ENCODE measurements around the gene TTC36.

TTC36 gene

GRCh38 chr11:118521892-118522311, 5.4 kb upstream of the TTC36 start:
- H3K27me3 ChIP-seq (ENCODE audit: control insufficient read depth, insufficient read depth, low read length) = no peaks in the 10 kb centered on the region
- peaks cover 26% of the 10 kb centered on the region for H3K36me3 ChIP-seq (ENCODE audit: control insufficient read depth, insufficient read depth, low read length)
- H3K9me3 ChIP-seq (ENCODE audit: control insufficient read depth, insufficient read depth, low read length) = no peaks in the 10 kb centered on the region
- WGBS (ENCODE audit: insufficient coverage, insufficient read length) = no CpG with 5 or more reads among the region's 13 CpGs
- DNase-seq (ENCODE audit: low read depth, low spot score) = no peak
- no peaks in the 10 kb centered on the region for H3K4me1 ChIP-seq (ENCODE audit: control insufficient read depth, insufficient read depth, low read length)
- H3K4me3 ChIP-seq (ENCODE audit: low read length) = no peak overlapping the region
- H3K27ac ChIP-seq (ENCODE audit: low read length) = no peak overlapping the region

- no CpG with 5 or more reads among the region's 6 CpGs for WGBS (ENCODE audit: insufficient coverage, insufficient read length)
- H3K4me1 ChIP-seq (ENCODE audit: control insufficient read depth, insufficient read depth, low read length) = no peaks in the 10 kb centered on the region
- H3K36me3 ChIP-seq (ENCODE audit: control insufficient read depth, insufficient read depth, low read length) = peaks cover 23% of the 10 kb centered on the region
- H3K9me3 ChIP-seq (ENCODE audit: control insufficient read depth, insufficient read depth, low read length) = no peaks in the 10 kb centered on the region
- no peak overlapping the region for H3K27ac ChIP-seq (ENCODE audit: low read length)
- no peaks in the 10 kb centered on the region for H3K27me3 ChIP-seq (ENCODE audit: control insufficient read depth, insufficient read depth, low read length)
- H3K4me3 ChIP-seq (ENCODE audit: low read length) = no peak overlapping the region
- no peak for DNase-seq (ENCODE audit: low read depth, low spot score)
These were observed 4.7 kb upstream of the TTC36 start for GRCh38 chr11:118522571-118523072.

GRCh38 chr11:118524356-118524755, 2.9 kb upstream of the TTC36 start:
- Histone ChIP-seq H3K4me1 (ENCODE audit: control insufficient read depth, insufficient read depth, low read length) (peaks cover 2% of the 10 kb centered on the region; the same call in 1 of the 2 replicates), H3K4me3 (ENCODE audit: low read length) (no peak overlapping the region), H3K9me3 (ENCODE audit: control insufficient read depth, insufficient read depth, low read length) (no peaks in the 10 kb centered on the region), H3K36me3 (ENCODE audit: control insufficient read depth, insufficient read depth, low read length) (peaks cover 22% of the 10 kb centered on the region), H3K27me3 (ENCODE audit: control insufficient read depth, insufficient read depth, low read length) (no peaks in the 10 kb centered on the region), H3K27ac (ENCODE audit: low read length) (no peak overlapping the region)
- DNase-seq (ENCODE audit: low read depth, low spot score) = no peak

GRCh38 chr11:118524757-118525470, 2.4 kb upstream of the TTC36 start:
- Histone ChIP-seq H3K27ac (ENCODE audit: low read length) (no peak overlapping the region), H3K4me3 (ENCODE audit: low read length) (no peak overlapping the region), H3K9me3 (ENCODE audit: control insufficient read depth, insufficient read depth, low read length) (no peaks in the 10 kb centered on the region), H3K36me3 (ENCODE audit: control insufficient read depth, insufficient read depth, low read length) (peaks cover 20% of the 10 kb centered on the region), H3K4me1 (ENCODE audit: control insufficient read depth, insufficient read depth, low read length) (peaks cover 2% of the 10 kb centered on the region; the same call in 1 of the 2 replicates), H3K27me3 (ENCODE audit: control insufficient read depth, insufficient read depth, low read length) (no peaks in the 10 kb centered on the region)
- no peak for DNase-seq (ENCODE audit: low read depth, low spot score)
- WGBS (ENCODE audit: insufficient coverage, insufficient read length) = no CpG with 5 or more reads among the region's 6 CpGs

- peaks cover 12% of the 10 kb centered on the region for H3K36me3 ChIP-seq (ENCODE audit: control insufficient read depth, insufficient read depth, low read length)
These were observed 586 bp upstream of the TTC36 start for GRCh38 chr11:118526688-118527087.

GRCh38 chr11:118528511-118528910, 1.2 kb downstream of the TTC36 start:
- peaks cover 3% of the 10 kb centered on the region for H3K4me1 ChIP-seq (ENCODE audit: control insufficient read depth, insufficient read depth, low read length)
- H3K36me3 ChIP-seq (ENCODE audit: control insufficient read depth, insufficient read depth, low read length) = peaks cover 7% of the 10 kb centered on the region
- no peak overlapping the region for H3K4me3 ChIP-seq (ENCODE audit: low read length)
- H3K27me3 ChIP-seq (ENCODE audit: control insufficient read depth, insufficient read depth, low read length) = no peaks in the 10 kb centered on the region
- DNase-seq (ENCODE audit: low read depth, low spot score) = no peak
- no peak overlapping the region for H3K27ac ChIP-seq (ENCODE audit: low read length)
- WGBS (ENCODE audit: insufficient coverage, insufficient read length) = no CpG with 5 or more reads among the region's 6 CpGs
- H3K9me3 ChIP-seq (ENCODE audit: control insufficient read depth, insufficient read depth, low read length) = no peaks in the 10 kb centered on the region

More at GRCh38 chr11:118526688-118527087, 586 bp upstream of the TTC36 start:
- no peak overlapping the region for H3K4me3 ChIP-seq (ENCODE audit: low read length)
- no peak overlapping the region for H3K27ac ChIP-seq (ENCODE audit: low read length)
- no peaks in the 10 kb centered on the region for H3K9me3 ChIP-seq (ENCODE audit: control insufficient read depth, insufficient read depth, low read length)
- H3K4me1 ChIP-seq (ENCODE audit: control insufficient read depth, insufficient read depth, low read length) = peaks cover 2% of the 10 kb centered on the region; the same call in 1 of the 2 replicates
- no peak for DNase-seq (ENCODE audit: low read depth, low spot score)
- no CpG with 5 or more reads among the region's 2 CpGs for WGBS (ENCODE audit: insufficient coverage, insufficient read length)
- H3K27me3 ChIP-seq (ENCODE audit: control insufficient read depth, insufficient read depth, low read length) = no peaks in the 10 kb centered on the region

GRCh38 chr11:118529584-118530175, 2.4 kb downstream of the TTC36 start:
- H3K9me3 ChIP-seq (ENCODE audit: control insufficient read depth, insufficient read depth, low read length) = no peaks in the 10 kb centered on the region
- no peaks in the 10 kb centered on the region for H3K27me3 ChIP-seq (ENCODE audit: control insufficient read depth, insufficient read depth, low read length)
- H3K27ac ChIP-seq (ENCODE audit: low read length) = no peak overlapping the region
- no peak overlapping the region for H3K4me3 ChIP-seq (ENCODE audit: low read length)
- peaks cover 3% of the 10 kb centered on the region for H3K4me1 ChIP-seq (ENCODE audit: control insufficient read depth, insufficient read depth, low read length)
- WGBS (ENCODE audit: insufficient coverage, insufficient read length) = no CpG with 5 or more reads among the region's 5 CpGs
- no peak for DNase-seq (ENCODE audit: low read depth, low spot score)
- peaks cover 5% of the 10 kb centered on the region; the same call in 1 of the 2 replicates for H3K36me3 ChIP-seq (ENCODE audit: control insufficient read depth, insufficient read depth, low read length)

GRCh38 chr11:118530180-118530682, 3.0 kb downstream of the TTC36 start:
- no peak for DNase-seq (ENCODE audit: low read depth, low spot score)
- Histone ChIP-seq H3K27ac (ENCODE audit: low read length) (no peak overlapping the region), H3K27me3 (ENCODE audit: control insufficient read depth, insufficient read depth, low read length) (no peaks in the 10 kb centered on the region), H3K9me3 (ENCODE audit: control insufficient read depth, insufficient read depth, low read length) (no peaks in the 10 kb centered on the region), H3K4me3 (ENCODE audit: low read length) (peak overlapping the region; percentile 63), H3K4me1 (ENCODE audit: control insufficient read depth, insufficient read depth, low read length) (peaks cover 3% of the 10 kb centered on the region), H3K36me3 (ENCODE audit: control insufficient read depth, insufficient read depth, low read length) (no peaks in the 10 kb centered on the region; the same call in 1 of the 2 replicates)
- WGBS (ENCODE audit: insufficient coverage, insufficient read length) = no CpG with 5 or more reads among the region's 31 CpGs

- no CpG with 5 or more reads among the region's 94 CpGs for WGBS (ENCODE audit: insufficient coverage, insufficient read length)
- H3K4me1 ChIP-seq (ENCODE audit: control insufficient read depth, insufficient read depth, low read length) = peaks cover 3% of the 10 kb centered on the region
- no peak for DNase-seq (ENCODE audit: low read depth, low spot score)
- no peaks in the 10 kb centered on the region for H3K27me3 ChIP-seq (ENCODE audit: control insufficient read depth, insufficient read depth, low read length)
- no peaks in the 10 kb centered on the region; the same call in 1 of the 2 replicates for H3K36me3 ChIP-seq (ENCODE audit: control insufficient read depth, insufficient read depth, low read length)
- no peaks in the 10 kb centered on the region for H3K9me3 ChIP-seq (ENCODE audit: control insufficient read depth, insufficient read depth, low read length)
- H3K27ac ChIP-seq (ENCODE audit: low read length) = no peak within 1 kb of the TSS
- H3K4me3 ChIP-seq (ENCODE audit: low read length) = peak within 1 kb of the TSS; percentile 63
These were observed 3.7 kb downstream of the TTC36 start, which contains the start of gene TMEM25 for GRCh38 chr11:118530683-118531596. TMEM25 (plus strand) TSS chr11:118531192; CDS start chr11:118531802, 610 bp downstream.

GRCh38 chr11:118531597-118532084, 4.4 kb downstream of the TTC36 start:
- Histone ChIP-seq H3K9me3 (ENCODE audit: control insufficient read depth, insufficient read depth, low read length) (no peaks in the 10 kb centered on the region), H3K27ac (ENCODE audit: low read length) (no peak overlapping the region), H3K4me3 (ENCODE audit: low read length) (peak overlapping the region; percentile 63; the same call in 1 of the 2 replicates), H3K4me1 (ENCODE audit: control insufficient read depth, insufficient read depth, low read length) (peaks cover 3% of the 10 kb centered on the region), H3K36me3 (ENCODE audit: control insufficient read depth, insufficient read depth, low read length) (no peaks in the 10 kb centered on the region; the same call in 1 of the 2 replicates), H3K27me3 (ENCODE audit: control insufficient read depth, insufficient read depth, low read length) (no peaks in the 10 kb centered on the region)
- no peak for DNase-seq (ENCODE audit: low read depth, low spot score)
- WGBS (ENCODE audit: insufficient coverage, insufficient read length) = no CpG with 5 or more reads among the region's 12 CpGs

All from iPS DF 6.9 (cell line).